H9 (cell line): ENCODE results near the gene PARP16. TPM values are rescaled to one million over a fixed set of nuclear protein-coding genes. Genes with fewer than 3 reads are reported as not detected.

Experiments used
- DNase-seq: peaks from one replicate; pipeline ENCODE4 v3.0.0-alpha.2; 2017
- H2AFZ ChIP-seq: one replicate; pipeline ENCODE4 v1.6.1; 2013; ENCODE audit warnings: mild to moderate bottlenecking, low read length, control low read depth, moderate library complexity
- H2AK5ac ChIP-seq: 2 replicates; pipeline ENCODE4 v1.6.1; 2013; ENCODE audit warnings: low read length, control low read depth, mixed read lengths; ENCODE audit not compliant: insufficient read length
- H2BK120ac ChIP-seq: one replicate; pipeline ENCODE4 v1.6.1; 2013; ENCODE audit warnings: low read depth, mild to moderate bottlenecking, low read length, control low read depth, inconsistent platforms; ENCODE audit not compliant: poor library complexity, severe bottlenecking
- H2BK12ac ChIP-seq: 2 replicates; pipeline ENCODE4 v1.6.1; 2013; ENCODE audit warnings: low read length, control low read depth, mixed read lengths, low read depth; ENCODE audit not compliant: insufficient read length
- H2BK15ac ChIP-seq: 2 replicates; pipeline ENCODE4 v1.6.1; 2013; ENCODE audit warnings: low read depth, low read length, control low read depth
- H2BK20ac ChIP-seq: one replicate; pipeline ENCODE4 v1.6.1; 2013; ENCODE audit warnings: low read depth, mild to moderate bottlenecking, low read length, control low read depth, inconsistent platforms; ENCODE audit not compliant: poor library complexity, severe bottlenecking
- H2BK5ac ChIP-seq: 2 replicates; pipeline ENCODE4 v1.6.1; 2013; ENCODE audit warnings: low read length, control low read depth, mixed read lengths; ENCODE audit not compliant: insufficient read length
- H3K14ac ChIP-seq: 2 replicates; pipeline ENCODE4 v1.6.1; 2013; ENCODE audit warnings: low read length, control low read depth; ENCODE audit not compliant: insufficient read depth
- H3K18ac ChIP-seq: 2 replicates; pipeline ENCODE4 v1.6.1; 2013; ENCODE audit warnings: low read depth, mild to moderate bottlenecking, mixed read lengths, low read length, control low read depth; ENCODE audit not compliant: insufficient read length
- H3K23ac ChIP-seq: 2 replicates; pipeline ENCODE4 v1.6.1; 2013; ENCODE audit warnings: low read length, control low read depth, mixed read lengths, low read depth; ENCODE audit not compliant: insufficient read length
- H3K23me2 ChIP-seq: 2 replicates; pipeline ENCODE4 v1.6.1; 2013; ENCODE audit warnings: low read depth, mild to moderate bottlenecking, mixed read lengths, low read length, control low read depth; ENCODE audit not compliant: insufficient read length, poor library complexity, severe bottlenecking
- H3K27ac ChIP-seq: 2 replicates; pipeline ENCODE4 v1.5.1; 2013; ENCODE audit warnings: low read length, control low read depth, mixed read lengths, low read depth; ENCODE audit not compliant: insufficient read length
- H3K27me3 ChIP-seq: 2 replicates; pipeline ENCODE4 v1.6.1; 2013; ENCODE audit warnings: low read length, control low read depth, inconsistent platforms; ENCODE audit not compliant: insufficient read depth
- H3K4ac ChIP-seq: 2 replicates; pipeline ENCODE4 v1.6.1; 2013; ENCODE audit warnings: low read depth, mild to moderate bottlenecking, control low read depth, inconsistent platforms, low read length, moderate library complexity
- H3K4me1 ChIP-seq: 2 replicates; pipeline ENCODE4 v1.6.1; 2013; ENCODE audit warnings: low read length, control low read depth, inconsistent platforms; ENCODE audit not compliant: insufficient read depth
- H3K4me2 ChIP-seq: 2 replicates; pipeline ENCODE4 v1.6.1; 2013; ENCODE audit warnings: low read length, control low read depth, mixed read lengths; ENCODE audit not compliant: insufficient read length, insufficient read depth
- H3K56ac ChIP-seq: 2 replicates; pipeline ENCODE4 v1.6.1; 2013; ENCODE audit warnings: low read depth, mild to moderate bottlenecking, mixed read lengths, low read length, control low read depth; ENCODE audit not compliant: insufficient read length
- H3K79me1 ChIP-seq: 2 replicates; pipeline ENCODE4 v1.6.1; 2013; ENCODE audit warnings: low read depth, mild to moderate bottlenecking, moderate library complexity, low read length, control low read depth, inconsistent platforms; ENCODE audit not compliant: insufficient read depth, poor library complexity, severe bottlenecking
- H3K79me2 ChIP-seq: 2 replicates; pipeline ENCODE4 v1.6.1; 2013; ENCODE audit warnings: low read length, control low read depth, inconsistent platforms; ENCODE audit not compliant: insufficient read depth
- H3K9ac ChIP-seq: 2 replicates; pipeline ENCODE4 v1.6.1; 2013; ENCODE audit warnings: low read length, control low read depth, mixed read lengths; ENCODE audit not compliant: insufficient read length; ENCODE audit errors: extremely low read depth
- H3K9me3 ChIP-seq: one replicate; pipeline ENCODE4 v1.6.1; 2013; ENCODE audit warnings: low read depth, low read length, inconsistent platforms; ENCODE audit not compliant: control insufficient read depth
- H3T11ph ChIP-seq: one replicate; pipeline ENCODE4 v1.6.1; 2013; ENCODE audit warnings: mild to moderate bottlenecking, low read length, control low read depth, inconsistent platforms
- H4K20me1 ChIP-seq: one replicate; pipeline ENCODE4 v1.6.1; 2013; ENCODE audit not compliant: control insufficient read depth, insufficient read length, insufficient read depth
- H4K5ac ChIP-seq: 2 replicates; pipeline ENCODE4 v1.6.1; 2013; ENCODE audit warnings: low read depth, mild to moderate bottlenecking, mixed read lengths, low read length, control low read depth; ENCODE audit not compliant: insufficient read length
- H4K8ac ChIP-seq: replicated peaks from 2 replicates; pipeline ENCODE4 v1.6.1; 2013; ENCODE audit warnings: low read length, control low read depth, mixed read lengths, low read depth; ENCODE audit not compliant: insufficient read length
- H4K91ac ChIP-seq: 2 replicates; pipeline ENCODE4 v1.6.1; 2013; ENCODE audit warnings: low read depth, mild to moderate bottlenecking, moderate library complexity, mixed read lengths, low read length, control low read depth; ENCODE audit not compliant: insufficient read length
- H3K27ac Mint-ChIP-seq, 3 experiments: 2 replicates in 2 of 3; 3 replicates in 1 of 3; pipeline ENCODE4 v1.8.0; 2020 to 2021; ENCODE audit warnings: mixed read lengths in 3 of 3, mild to moderate bottlenecking in 1 of 3, moderate library complexity in 1 of 3
- H3K27me3 Mint-ChIP-seq: 2 replicates; pipeline ENCODE4 v1.8.0; 2021; ENCODE audit warnings: low read depth, mild to moderate bottlenecking, moderate library complexity, mixed read lengths
- H3K36me3 Mint-ChIP-seq, 3 experiments: 2 replicates in 2 of 3; 3 replicates in 1 of 3; pipeline ENCODE4 v1.8.0; 2020 to 2021; ENCODE audit warnings: low read depth in 3 of 3, mixed read lengths in 3 of 3; ENCODE audit not compliant: insufficient read depth in 1 of 3
- H3K4me1 Mint-ChIP-seq, 2 experiments: 2 replicates each; pipeline ENCODE4 v1.8.0; 2020; ENCODE audit warnings: mixed read lengths in 2 of 2
- H3K4me3 Mint-ChIP-seq, 2 experiments: 2 replicates in 1 of 2; 3 replicates in 1 of 2; pipeline ENCODE4 v1.8.0; 2020 to 2021; ENCODE audit warnings: mild to moderate bottlenecking in 2 of 2, mixed read lengths in 2 of 2, moderate library complexity in 1 of 2
- H3K9me3 Mint-ChIP-seq, 2 experiments: 2 replicates in 1 of 2; 3 replicates in 1 of 2; pipeline ENCODE4 v1.8.0; 2020; ENCODE audit warnings: mild to moderate bottlenecking in 2 of 2, mixed read lengths in 2 of 2, moderate library complexity in 1 of 2
- WGBS: extraction: QIAGEN DNeasy Blood & Tissue Kit; methylation state at CpG from one replicate; pipeline ENCODE4 v1.1.7; 2013; ENCODE audit warnings: missing lambda C conversion rate, low lambda C conversion rate, mixed read lengths; ENCODE audit not compliant: insufficient read length; ENCODE audit errors: extremely low coverage; 5-methylcytosine and 5-hydroxymethylcytosine counted together
- total RNA-seq: library from RNA; stranded (reverse); gene quantifications from 2 replicates; pipeline ENCODE4 v1.2.1, GENCODE V29; 2021
- TF ChIP-seq, protein P1 (sequence below): fragments of 200-600 bp; sonication (generic); conservative IDR thresholded peaks from 3 replicates; pipeline ENCODE4 v1.8.0; 2021; ENCODE audit warnings: antibody characterized with exemption, mild to moderate bottlenecking

The PARP16 gene
- total RNA-seq, 1 experiment from 2014 or later: 3.9 TPM

DNA sequence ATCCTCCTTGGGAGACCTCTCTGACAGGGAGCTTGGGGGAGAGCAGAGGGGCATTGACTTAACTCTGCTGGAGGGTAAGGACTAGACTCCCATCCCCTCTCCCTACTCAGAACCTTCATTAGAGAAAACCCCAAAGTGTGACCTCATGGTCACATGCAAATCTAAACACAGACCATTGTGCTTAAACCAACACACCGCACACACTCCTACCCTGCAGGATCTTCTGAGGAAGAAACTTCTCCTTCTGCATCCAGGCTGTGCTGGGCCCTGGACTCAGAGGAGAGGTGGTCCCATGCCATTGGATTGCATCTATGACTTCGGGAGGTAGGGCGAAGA is 805 bp upstream of the PARP16 start:
- H2BK5ac ChIP-seq: no peak overlapping the region
- H2BK12ac ChIP-seq: no peak overlapping the region
- no peaks in the 10 kb centered on the region; a peak in 1 of 7 replicates for H3K36me3 Mint-ChIP-seq
- H3K9me3 Mint-ChIP-seq: no peaks in the 10 kb centered on the region
- no peak overlapping the region for H3K4me2 ChIP-seq
- H2BK15ac ChIP-seq: no peak overlapping the region
- peaks cover 11% of the 10 kb centered on the region for H3K23me2 ChIP-seq
- TF ChIP-seq, protein P1, sequence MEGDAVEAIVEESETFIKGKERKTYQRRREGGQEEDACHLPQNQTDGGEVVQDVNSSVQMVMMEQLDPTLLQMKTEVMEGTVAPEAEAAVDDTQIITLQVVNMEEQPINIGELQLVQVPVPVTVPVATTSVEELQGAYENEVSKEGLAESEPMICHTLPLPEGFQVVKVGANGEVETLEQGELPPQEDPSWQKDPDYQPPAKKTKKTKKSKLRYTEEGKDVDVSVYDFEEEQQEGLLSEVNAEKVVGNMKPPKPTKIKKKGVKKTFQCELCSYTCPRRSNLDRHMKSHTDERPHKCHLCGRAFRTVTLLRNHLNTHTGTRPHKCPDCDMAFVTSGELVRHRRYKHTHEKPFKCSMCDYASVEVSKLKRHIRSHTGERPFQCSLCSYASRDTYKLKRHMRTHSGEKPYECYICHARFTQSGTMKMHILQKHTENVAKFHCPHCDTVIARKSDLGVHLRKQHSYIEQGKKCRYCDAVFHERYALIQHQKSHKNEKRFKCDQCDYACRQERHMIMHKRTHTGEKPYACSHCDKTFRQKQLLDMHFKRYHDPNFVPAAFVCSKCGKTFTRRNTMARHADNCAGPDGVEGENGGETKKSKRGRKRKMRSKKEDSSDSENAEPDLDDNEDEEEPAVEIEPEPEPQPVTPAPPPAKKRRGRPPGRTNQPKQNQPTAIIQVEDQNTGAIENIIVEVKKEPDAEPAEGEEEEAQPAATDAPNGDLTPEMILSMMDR: no peak
- no peaks in the 10 kb centered on the region for H3K9me3 ChIP-seq
- 0 out of 2 replicates have a peak, but pooled peaks cover 2% of the 10 kb centered on the region for H3K27me3 ChIP-seq
- no peak overlapping the region for H2BK120ac ChIP-seq
- no peak overlapping the region for H2AK5ac ChIP-seq
- H4K5ac ChIP-seq: no peak overlapping the region
- peaks cover 2% of the 10 kb centered on the region; the same call in 1 of the 2 replicates for H3K4me1 ChIP-seq
- no peak for DNase-seq
- H3K56ac ChIP-seq: no peak overlapping the region
- H3K79me1 ChIP-seq: no peaks in the 10 kb centered on the region
- H3K79me2 ChIP-seq: no peaks in the 10 kb centered on the region
- H3K23ac ChIP-seq: no peak overlapping the region
- peaks cover 14% of the 10 kb centered on the region for H3K27me3 Mint-ChIP-seq
- H3K4me1 Mint-ChIP-seq: peaks cover 15 to 17% of the 10 kb centered on the region in 2 experiments
- H4K8ac ChIP-seq: no peak overlapping the region
- H3K18ac ChIP-seq: no peak overlapping the region
- H3K27ac Mint-ChIP-seq: no peak overlapping the region
- H3K27ac ChIP-seq: no peak overlapping the region
- no peak overlapping the region for H3K14ac ChIP-seq
- no peak overlapping the region for H2BK20ac ChIP-seq
- H3K9ac ChIP-seq: no peak overlapping the region
- no peak overlapping the region for H3K4ac ChIP-seq
- H3T11ph ChIP-seq: no peak overlapping the region
- no CpG with 5 or more reads among the region's 3 CpGs for WGBS
- H2AFZ ChIP-seq: no peak overlapping the region
- H4K91ac ChIP-seq: no peak overlapping the region
- H3K4me3 Mint-ChIP-seq: peak overlapping the region in 1 of 2 experiments; percentile 84; a peak in 4 of 5 replicates
- H4K20me1 ChIP-seq: no peaks in the 10 kb centered on the region
